ENCODE data around the gene C16orf96. TPM values are rescaled to one million over a fixed set of nuclear protein-coding genes. Genes with fewer than 3 reads are reported as not detected.

C16orf96 gene
- total and polyA plus RNA-seq, 2 of the 13 experiments (the other 11 are each of a cell fraction or from before 2014, with no cell fraction given), result 0.03 TPM; not detected in 1

- no peak for TF ChIP-seq ZBTB34 (CRISPR knock-in tag; IDR thresholded peaks at IDR 0.05)
- TF ChIP-seq JUND (CRISPR knock-in tag; IDR thresholded peaks at IDR 0.05), result no peak
- TF ChIP-seq SP5 (CRISPR knock-in tag; IDR thresholded peaks at IDR 0.05; ENCODE audit: borderline replicate concordance, low read depth), result peak; percentile 42; the same call in 1 of the 2 replicates
- no peak for TF ChIP-seq ZNF503 (CRISPR knock-in tag; IDR thresholded peaks at IDR 0.05)
- TF ChIP-seq ZNF740 (CRISPR knock-in tag; IDR thresholded peaks at IDR 0.05), result peak; percentile 37; the same call in 1 of the 2 replicates
- peak; percentile 66; the same call in 1 of the 2 replicates for TF ChIP-seq SIN3A (IDR thresholded peaks at IDR 0.05; ENCODE audit: borderline replicate concordance, low read depth, low read length)
- no peak for TF ChIP-seq KLF15 (CRISPR knock-in tag; IDR thresholded peaks at IDR 0.05; ENCODE audit: borderline replicate concordance)
- TF ChIP-seq ZNF280B (CRISPR knock-in tag; IDR thresholded peaks at IDR 0.05; ENCODE audit: borderline replicate concordance), result peak; percentile 52; the same call in 1 of the 2 replicates
- 0 out of 2 replicates have a peak, but pooled peaks have one; percentile 52 for TF ChIP-seq ZNF143 (CRISPR knock-in tag; IDR thresholded peaks at IDR 0.05)
- 0 out of 2 replicates have a peak, but pooled peaks have one; percentile 29 for TF ChIP-seq ZBTB42 (CRISPR knock-in tag; IDR thresholded peaks at IDR 0.05)
- TF ChIP-seq MED13 (CRISPR knock-in tag; IDR thresholded peaks at IDR 0.05), result no peak
- TF ChIP-seq FOXO1 (CRISPR knock-in tag; IDR thresholded peaks at IDR 0.05), result no peak
- peak; percentile 32; the same call in 1 of the 2 replicates for TF ChIP-seq FOXA3 (CRISPR knock-in tag; IDR thresholded peaks at IDR 0.05)
- TF ChIP-seq CSRNP1 (CRISPR knock-in tag; IDR thresholded peaks at IDR 0.05), result peak; percentile 47; the same call in 1 of the 2 replicates
- TF ChIP-seq ATF6 (CRISPR knock-in tag; conservative IDR thresholded peaks at IDR 0.05), result no peak
- TF ChIP-seq MNT (IDR thresholded peaks at IDR 0.05), result peak; percentile 80
Observed at GRCh38 chr16:4613636-4614570, 57.8 kb downstream of the C16orf96 start (continued).

Data from HepG2 (cell line).